Fibroblast of gingiva (primary cell): ENCODE results near the gene RAB7B.

ENCODE experiments used
- DNase-seq: peaks from one replicate; pipeline ENCODE4 v3.0.0-alpha.2; 2011; ENCODE audit warnings: low read depth

Gene RAB7B

GRCh38 chr1:205973377-205974232 lies 29.6 kb downstream of the RAB7B start:
- no peak for DNase-seq

GRCh38 chr1:205972491-205973168 lies 30.6 kb downstream of the RAB7B start:
- no peak for DNase-seq

GRCh38 chr1:205972081-205972480 lies 31.1 kb downstream of the RAB7B start:
- DNase-seq, result no peak

DNA sequence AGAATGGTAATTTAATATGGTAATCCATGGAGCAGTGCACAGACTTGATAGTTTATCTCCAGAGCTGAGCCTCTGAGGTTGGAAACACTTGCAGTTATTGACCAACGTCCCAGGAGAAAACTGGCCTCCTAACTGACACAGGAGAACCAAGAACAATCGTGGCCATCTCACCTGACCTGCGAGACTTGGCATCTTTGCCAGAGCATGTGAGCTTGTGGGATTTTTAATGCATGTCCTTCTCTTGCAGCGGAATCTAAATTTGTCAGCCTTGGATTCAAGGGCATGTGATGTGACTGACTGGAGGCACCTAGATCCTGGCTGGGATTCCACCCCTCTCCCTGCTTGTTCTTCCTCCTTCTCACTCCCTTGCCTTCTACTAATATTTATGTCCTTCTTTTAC lies 32.1 kb downstream of the RAB7B start:
- no peak for DNase-seq

GRCh38 chr1:205970486-205970885 lies 32.7 kb downstream of the RAB7B start:
- no peak for DNase-seq

DNA sequence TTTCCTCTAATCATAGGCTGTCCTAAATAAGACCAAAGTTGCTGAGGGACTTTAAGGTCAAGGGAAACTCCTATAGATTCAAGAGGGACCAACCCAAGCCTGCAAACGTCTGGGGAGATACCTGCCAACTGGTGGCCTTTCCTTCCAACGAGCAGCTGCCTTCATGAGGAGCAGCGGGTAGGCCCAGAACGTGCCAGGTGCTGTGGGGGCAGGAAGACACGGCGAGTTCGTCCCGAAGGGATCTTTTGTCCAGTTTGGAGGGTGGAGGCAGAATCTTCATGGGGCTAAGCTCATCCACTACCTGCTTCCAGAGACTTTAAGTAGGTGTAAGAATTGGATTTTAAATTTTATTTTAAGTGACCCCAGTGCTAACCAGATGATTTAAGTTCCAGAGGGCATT lies 34.0 kb downstream of the RAB7B start:
- DNase-seq, result no peak

- DNase-seq, result no peak
Observed at GRCh38 chr1:205967554-205968335, 35.5 kb downstream of the RAB7B start.

DNA sequence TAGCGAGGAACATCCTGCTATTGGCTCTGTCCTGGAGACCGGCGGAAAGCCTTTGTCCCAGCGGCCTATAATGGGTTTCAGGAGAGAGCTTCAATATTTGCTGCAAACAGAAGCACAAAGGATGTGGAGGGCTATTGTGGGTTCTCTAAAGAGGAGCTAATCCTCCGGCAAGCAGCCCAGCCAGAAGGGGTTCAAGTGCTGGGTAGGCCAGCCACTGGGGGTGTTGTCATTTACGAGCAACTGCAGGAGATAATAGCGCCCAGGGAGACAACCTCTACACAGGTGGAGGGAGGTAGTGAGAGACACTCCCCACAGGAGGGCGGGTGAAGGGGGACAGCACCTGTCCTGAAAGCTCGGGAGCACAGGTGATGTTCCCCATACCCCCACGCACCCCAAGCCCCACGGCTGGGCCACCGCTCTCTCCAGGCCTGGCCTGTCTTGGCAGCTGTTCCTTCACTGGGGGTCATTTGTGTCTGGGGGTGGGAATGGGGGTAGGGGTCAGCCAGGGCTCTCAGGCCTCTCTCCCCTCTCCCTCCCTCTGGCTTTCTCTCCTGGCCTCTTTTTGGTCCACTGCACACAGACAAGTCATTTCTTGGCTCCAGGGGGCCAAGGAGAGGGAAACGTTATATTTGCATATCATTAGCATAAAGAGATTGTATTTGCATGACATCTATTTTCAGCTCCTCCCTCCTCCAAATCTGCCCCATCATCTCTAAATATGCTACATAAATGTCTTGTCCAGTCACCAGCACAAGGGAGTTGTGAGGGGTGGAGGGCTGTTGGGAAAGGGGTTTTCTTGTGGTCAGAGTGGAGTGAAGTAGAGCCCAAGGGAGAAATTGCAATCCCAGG lies 37.9 kb downstream of the RAB7B start:
- DNase-seq, result no peak

GRCh38 chr1:205963352-205964155 lies 39.6 kb downstream of the RAB7B start:
- no peak for DNase-seq

DNA sequence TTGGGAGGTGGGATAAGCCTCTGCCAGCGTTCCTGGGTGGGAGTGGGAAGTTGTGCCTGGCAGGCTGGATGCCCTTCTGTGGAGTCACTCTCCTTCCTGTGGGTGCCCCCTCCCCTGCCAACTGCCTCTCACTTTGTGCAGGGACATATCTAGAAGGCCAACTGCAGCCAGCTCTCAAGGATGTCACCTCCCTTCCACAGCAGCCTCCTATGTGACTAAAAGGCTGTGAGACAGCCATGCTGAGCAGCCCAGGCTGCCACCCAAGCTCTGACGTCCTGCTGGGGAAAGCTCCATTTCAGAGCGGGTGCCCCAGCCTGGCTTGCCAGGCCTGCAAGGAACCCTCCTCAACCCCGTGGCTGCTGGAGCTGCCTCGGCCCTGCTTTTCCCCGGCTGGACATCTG lies 40.4 kb downstream of the RAB7B start:
- DNase-seq, result no peak

GRCh38 chr1:205961991-205962820 lies 41.0 kb downstream of the RAB7B start:
- DNase-seq, result no peak

- no peak for DNase-seq
Observed at GRCh38 chr1:205961405-205961804, 41.8 kb downstream of the RAB7B start.

- no peak for DNase-seq
Observed at GRCh38 chr1:205959789-205960188, 43.4 kb downstream of the RAB7B start.

DNA sequence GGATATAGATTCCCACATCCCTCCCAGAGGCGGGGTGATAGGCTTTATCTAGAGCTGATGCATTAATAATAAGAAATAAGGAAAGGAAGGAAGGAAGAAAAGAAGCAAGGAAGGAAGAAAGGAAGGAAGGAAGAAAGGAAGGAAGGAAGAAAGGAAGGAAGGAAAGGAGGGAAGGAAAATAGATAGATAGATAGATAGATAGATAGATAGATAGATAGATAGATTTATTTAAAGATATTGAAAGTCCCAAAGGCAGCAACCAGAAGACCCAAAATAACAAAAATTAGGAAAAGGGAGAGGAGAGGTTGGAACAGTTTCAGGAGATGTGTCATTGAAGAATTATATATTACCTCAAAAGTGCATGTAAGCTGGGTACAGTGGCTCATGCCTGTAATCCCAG lies 47.7 kb downstream of the RAB7B start:
- DNase-seq, result no peak

DNA sequence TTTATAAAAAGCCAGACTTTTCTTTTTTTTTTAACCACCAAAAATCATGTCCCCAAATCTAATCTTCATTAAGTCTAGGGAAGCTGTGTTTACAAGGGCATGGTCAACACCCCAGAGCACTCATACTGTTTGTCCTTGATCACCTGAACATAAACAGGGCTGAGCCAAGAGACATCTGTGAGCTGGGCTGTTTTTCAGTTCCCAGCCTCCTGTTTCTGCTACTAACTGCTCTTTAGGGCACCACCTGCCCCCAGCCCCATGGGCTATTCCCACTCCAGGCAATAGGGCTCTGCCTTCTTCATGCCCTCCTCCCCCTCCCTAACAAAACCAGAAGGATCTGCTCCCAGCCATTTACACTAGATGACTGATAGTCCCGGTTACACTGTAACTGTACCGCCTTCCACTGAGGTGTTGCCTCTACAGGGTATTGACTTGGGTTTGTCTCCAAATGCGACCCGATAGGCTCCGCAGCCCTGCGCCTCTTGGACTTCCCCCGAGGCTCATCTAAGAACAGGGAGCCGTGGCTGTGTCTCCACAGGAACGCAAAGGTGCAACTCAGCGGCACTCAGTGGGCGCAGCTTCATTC lies 48.3 kb downstream of the RAB7B start:
- no peak for DNase-seq

DNA sequence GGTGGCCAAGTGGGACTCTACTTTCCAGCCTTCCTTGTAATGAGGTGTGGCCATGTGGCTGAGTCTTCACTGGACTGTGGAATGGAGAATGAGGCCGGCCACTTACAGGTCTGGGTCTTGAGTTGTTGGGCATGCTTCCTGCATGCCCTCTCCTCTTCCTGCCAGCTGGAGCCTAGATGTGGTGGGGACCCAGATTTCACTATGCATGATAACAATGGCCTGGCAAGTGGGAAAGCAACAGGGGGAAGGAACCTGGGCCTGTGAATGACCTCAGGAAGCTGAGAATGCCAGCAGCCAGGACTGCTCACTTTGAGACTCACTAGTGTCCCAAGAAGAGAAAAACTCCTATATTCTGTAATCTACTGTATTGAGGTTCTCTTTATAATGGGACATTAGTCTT lies 51.4 kb downstream of the RAB7B start:
- no peak for DNase-seq

GRCh38 chr1:205950826-205951549 lies 52.2 kb downstream of the RAB7B start:
- peak; percentile 60 for DNase-seq

DNA sequence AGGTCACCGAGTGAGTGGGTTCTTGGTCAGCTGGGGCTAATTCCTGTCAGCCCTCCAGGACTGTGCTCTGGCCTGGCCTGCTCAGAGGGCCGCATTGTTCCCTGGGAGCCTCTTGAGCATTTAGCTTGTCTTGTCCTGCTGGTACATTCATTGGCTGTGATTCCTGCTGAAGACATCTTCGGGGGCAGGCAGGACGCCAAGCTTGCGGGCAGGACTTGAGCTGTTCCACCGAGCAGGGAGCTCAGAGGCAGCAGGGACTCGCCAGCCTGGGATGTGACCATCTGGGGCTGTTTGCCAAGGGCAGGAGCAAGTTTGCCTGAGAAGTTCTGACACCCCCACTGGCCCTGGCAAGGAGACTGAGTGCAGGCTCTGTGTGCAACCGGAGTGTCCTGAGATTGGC lies 52.9 kb downstream of the RAB7B start:
- peak; percentile 91 for DNase-seq

DNA sequence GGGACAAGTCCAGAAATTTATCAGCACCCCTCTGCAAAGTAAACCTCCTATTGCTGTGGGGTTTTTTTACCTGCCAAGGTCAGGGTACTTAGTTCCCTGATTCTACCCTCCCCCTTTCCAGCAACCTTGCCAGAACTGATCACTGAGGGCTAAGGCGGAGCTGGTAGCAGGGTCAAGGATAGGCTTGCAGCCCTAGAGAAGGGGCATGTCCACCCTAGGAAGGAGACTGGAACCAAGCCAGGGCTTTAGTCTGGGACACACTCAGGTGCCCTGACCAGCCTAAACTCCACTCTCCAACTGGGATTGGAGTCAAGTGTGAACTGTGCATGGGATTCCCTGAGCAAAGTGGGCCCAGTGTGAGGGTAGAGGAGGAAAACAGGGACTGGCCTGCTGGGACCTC lies 53.4 kb downstream of the RAB7B start:
- no peak for DNase-seq
